IPS-NIHi7 (cell line): ENCODE measurements around the gene B4GALT6.

Source experiments
- DNase-seq: peaks from one replicate; pipeline ENCODE4 v3.0.0; 2012; ENCODE audit warnings: mixed read lengths; ENCODE audit errors: extremely low spot score

B4GALT6 gene

DNA sequence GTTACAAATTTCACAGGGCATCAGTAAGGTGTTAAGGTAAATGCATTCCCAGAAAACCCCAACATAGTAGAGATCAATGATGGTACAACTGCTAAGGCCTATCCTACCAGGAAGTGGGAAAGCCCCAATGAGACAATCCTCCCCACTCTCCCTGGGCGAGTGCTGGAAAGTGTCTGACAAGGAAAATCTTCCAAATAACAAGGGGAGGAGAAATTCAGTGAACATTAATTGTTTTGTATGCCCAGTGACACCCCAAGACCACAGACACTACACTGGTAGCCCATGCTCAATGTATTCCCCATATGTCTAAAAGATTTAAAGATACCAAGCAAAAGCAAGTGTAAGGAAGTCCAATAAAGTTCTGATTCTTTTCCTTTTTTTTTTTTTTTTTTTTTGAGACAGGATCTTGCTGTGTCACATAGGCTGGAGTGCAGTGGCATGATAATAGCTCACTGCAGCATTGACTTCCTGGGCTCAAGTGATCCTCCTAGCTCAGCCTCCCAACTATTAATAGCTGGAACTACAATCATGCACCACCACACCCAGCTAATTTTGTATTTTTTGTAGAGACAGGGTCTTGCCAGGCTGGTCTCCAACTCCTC, 24.7 kb downstream of the B4GALT6 start:
- DNase-seq: no peak

- DNase-seq: no peak
Observed at GRCh38 chr18:31658670-31659575, 25.5 kb downstream of the B4GALT6 start.

- DNase-seq: no peak
Observed at GRCh38 chr18:31657823-31658669, 26.3 kb downstream of the B4GALT6 start.

DNA sequence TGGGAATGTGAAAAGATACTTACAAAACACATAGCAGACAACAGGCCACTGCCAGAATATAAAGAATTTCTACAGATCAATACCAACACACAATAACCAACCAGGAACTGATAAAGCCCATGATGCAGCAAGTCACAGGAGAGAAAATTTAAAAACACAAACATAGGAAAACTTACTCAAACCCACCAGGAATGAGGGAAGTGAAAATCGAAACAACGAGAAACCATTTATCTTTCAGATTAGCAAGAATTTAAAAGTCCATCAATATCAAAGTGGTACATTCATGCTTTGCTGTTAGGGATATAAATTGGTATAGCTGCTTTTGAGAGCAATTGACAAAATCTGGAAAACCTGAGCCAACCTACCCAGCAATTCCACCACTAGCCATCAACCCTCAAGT, 27.6 kb downstream of the B4GALT6 start:
- no peak for DNase-seq

GRCh38 chr18:31655354-31655753, 29.0 kb downstream of the B4GALT6 start:
- no peak for DNase-seq

DNA sequence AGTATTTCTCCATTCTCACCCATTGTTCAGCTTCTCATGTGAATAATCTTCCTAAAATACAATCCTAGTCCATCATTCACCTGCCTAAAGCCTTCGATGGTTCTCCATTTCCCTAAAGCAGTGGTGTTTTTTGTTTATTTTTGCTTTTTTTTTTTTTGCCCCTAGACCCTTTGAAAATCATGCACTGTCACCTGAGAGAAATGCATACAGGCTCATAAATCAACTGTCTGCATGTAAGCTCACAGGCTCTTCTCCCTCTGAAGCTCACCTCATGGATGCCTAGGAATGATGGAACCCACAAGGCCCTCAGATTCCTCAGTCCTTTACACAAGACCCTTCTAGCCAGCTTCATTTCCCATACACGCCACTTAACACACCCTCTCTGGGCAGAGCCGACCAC, 31.5 kb downstream of the B4GALT6 start:
- DNase-seq: no peak

DNA sequence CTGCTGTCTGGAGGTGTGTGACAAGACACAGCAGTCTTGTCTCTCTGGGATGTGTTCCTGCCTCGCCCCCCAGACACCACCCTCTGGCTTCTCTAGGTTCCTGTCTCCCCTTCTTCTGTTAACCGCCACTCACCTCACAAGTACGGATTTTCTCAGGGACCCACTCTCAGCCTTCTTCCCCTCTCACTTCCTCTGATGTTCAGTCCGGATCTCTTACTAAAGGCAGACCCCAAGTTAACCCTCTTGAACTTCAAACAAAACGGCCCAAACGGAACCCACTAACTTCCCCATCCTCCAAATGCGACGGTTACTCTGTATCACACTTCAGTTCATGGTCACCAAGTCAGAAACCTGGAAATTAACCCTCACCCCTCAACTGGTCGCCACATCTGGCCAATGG, 32.0 kb downstream of the B4GALT6 start:
- DNase-seq: no peak

- no peak for DNase-seq
Observed at GRCh38 chr18:31651369-31651768, 33.0 kb downstream of the B4GALT6 start.

DNA sequence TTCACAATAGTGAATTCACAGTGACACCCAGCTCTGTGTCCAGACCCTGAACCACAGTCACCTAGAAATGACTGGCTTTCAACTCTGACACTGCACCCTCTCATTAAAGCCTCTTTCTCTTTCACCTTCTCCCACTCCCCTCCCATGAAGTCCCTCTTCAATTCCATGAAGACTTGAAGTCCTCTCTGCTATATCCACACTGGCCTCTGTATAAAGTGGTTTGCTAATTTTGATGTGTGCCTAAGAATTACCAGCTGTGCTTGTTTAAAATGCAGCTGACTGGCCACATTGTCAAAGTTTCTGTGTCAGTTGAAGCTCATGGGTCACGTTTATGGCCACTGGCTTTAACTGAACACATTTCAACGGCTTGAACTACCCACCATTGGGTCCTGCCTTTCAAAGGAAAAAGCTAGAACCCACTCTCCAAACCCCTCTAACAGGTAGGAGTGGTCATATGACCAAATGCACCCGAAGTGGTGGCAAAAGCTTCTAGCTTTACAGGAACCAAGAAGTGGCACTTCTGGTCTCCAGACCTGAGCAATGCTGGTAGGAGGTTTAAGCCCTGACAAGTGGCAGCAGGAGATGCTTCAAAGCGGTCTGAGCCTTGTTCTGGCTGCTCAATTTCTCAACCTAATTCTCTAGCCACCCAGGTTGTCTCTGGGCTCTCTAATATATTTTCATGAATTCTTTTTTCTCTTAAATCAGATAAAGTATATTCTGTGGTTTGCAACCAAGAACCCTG, 34.2 kb downstream of the B4GALT6 start:
- DNase-seq: no peak

GRCh38 chr18:31649449-31649848, 34.9 kb downstream of the B4GALT6 start:
- no peak for DNase-seq

DNA sequence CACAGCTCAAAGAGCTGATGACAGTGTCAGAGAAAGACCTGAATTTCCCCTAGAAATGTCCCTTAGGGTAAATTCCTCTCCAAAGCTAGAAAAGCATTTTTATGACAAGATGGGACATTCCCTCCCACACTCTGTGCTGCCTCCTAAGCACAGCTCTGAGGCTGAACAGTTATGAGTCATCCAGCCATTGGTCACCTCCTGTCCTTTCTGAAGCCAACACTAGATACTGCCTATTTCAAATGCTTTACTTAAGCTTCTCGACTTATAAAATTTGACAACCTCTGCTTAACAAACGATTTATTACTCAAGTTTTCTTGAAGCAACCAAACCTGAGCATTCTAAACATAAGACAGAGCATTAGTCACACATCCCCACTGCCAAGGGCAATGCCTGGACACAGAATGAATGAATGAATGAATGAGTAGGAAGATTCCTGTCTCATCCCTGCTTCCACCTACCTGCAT, 35.4 kb downstream of the B4GALT6 start:
- no peak for DNase-seq

GRCh38 chr18:31648458-31648857, 35.9 kb downstream of the B4GALT6 start:
- DNase-seq: no peak

- DNase-seq: no peak
Observed at GRCh38 chr18:31647127-31647753, 37.1 kb downstream of the B4GALT6 start.

- DNase-seq: no peak
Observed at GRCh38 chr18:31646332-31647126, 37.9 kb downstream of the B4GALT6 start.

- DNase-seq: no peak
Observed at GRCh38 chr18:31645411-31645810, 39.0 kb downstream of the B4GALT6 start.

DNA sequence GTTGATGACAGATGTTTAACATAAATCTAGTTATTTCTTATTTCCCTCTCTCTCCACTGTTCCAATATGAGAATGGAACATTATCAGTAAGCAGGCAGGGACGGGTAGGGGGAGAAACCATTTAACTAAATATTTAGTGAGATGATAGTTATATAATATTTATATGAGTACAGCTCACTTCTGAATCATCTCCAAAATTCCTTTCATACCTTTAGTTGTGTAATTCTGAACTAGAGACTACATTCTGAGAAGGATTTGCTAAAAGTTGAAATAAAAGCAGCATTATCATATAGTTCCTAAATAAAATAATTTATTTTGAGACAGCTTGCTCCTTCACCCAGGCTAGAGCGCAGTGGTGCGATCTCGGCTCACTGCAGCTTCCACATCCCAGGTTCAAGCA, 41.4 kb downstream of the B4GALT6 start:
- no peak for DNase-seq

- DNase-seq: no peak
Observed at GRCh38 chr18:31637445-31637844, 46.9 kb downstream of the B4GALT6 start.

DNA sequence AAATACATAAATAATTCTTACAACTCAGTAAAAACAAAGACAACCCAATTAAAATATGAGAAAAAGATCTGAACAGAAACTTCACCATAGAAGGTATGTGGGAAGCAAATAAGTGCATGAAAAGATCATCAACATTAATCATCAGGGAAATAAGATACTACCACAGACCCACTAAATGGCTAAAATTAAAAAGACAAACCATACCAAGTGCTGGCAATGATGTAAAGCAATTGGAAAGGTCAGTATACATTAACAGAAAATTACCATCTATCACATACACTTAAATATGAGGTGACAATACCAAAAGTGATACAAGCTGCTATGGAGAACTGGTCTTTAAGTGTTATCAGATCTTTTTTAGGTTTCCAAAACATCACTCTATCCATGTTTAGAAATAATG, 48.0 kb downstream of the B4GALT6 start:
- no peak for DNase-seq

- DNase-seq: no peak
Observed at GRCh38 chr18:31634331-31634713, 50.1 kb downstream of the B4GALT6 start.
